Inferior parietal cortex (tissue), 1 donor: ENCODE results near the gene KCNQ4.
A peak's percentile ranks its signal among the peaks of the same experiment; 100 is the strongest.

Source experiments
- DNase-seq: peaks from one replicate; pipeline ENCODE4 v3.0.0-alpha.2; 2016; ENCODE audit errors: extremely low spot score

KCNQ4 gene

GRCh38 chr1:40754201-40754600 is 29.4 kb upstream of the KCNQ4 start:
- DNase-seq = no peak

GRCh38 chr1:40755067-40755466 is 28.5 kb upstream of the KCNQ4 start:
- DNase-seq = no peak

- DNase-seq = no peak
These were observed 27.1 kb upstream of the KCNQ4 start for GRCh38 chr1:40756523-40756922.

GRCh38 chr1:40757084-40757483 is 26.5 kb upstream of the KCNQ4 start:
- no peak for DNase-seq

- no peak for DNase-seq
These were observed 25.6 kb upstream of the KCNQ4 start for GRCh38 chr1:40758004-40758403.

GRCh38 chr1:40758578-40759343 is 24.8 kb upstream of the KCNQ4 start:
- no peak for DNase-seq

- no peak for DNase-seq
These were observed 22.6 kb upstream of the KCNQ4 start for GRCh38 chr1:40760984-40761383.

GRCh38 chr1:40762144-40762923 is 21.3 kb upstream of the KCNQ4 start:
- no peak for DNase-seq

GRCh38 chr1:40763742-40764532 is 19.6 kb upstream of the KCNQ4 start:
- no peak for DNase-seq

GRCh38 chr1:40764981-40765380 is 18.6 kb upstream of the KCNQ4 start:
- DNase-seq = no peak

- DNase-seq = no peak
These were observed 17.6 kb upstream of the KCNQ4 start for GRCh38 chr1:40766017-40766416.

- no peak for DNase-seq
These were observed 17.0 kb upstream of the KCNQ4 start for GRCh38 chr1:40766560-40766959.

- no peak for DNase-seq
These were observed 15.2 kb upstream of the KCNQ4 start for GRCh38 chr1:40768146-40768990.

- no peak for DNase-seq
These were observed 13.8 kb upstream of the KCNQ4 start for GRCh38 chr1:40769815-40770214.

GRCh38 chr1:40770296-40771070 is 13.1 kb upstream of the KCNQ4 start:
- no peak for DNase-seq

- DNase-seq = no peak
These were observed 11.2 kb upstream of the KCNQ4 start for GRCh38 chr1:40772146-40772955.

- no peak for DNase-seq
These were observed 9.8 kb upstream of the KCNQ4 start for GRCh38 chr1:40773748-40774265.

- peak; percentile 46 for DNase-seq
These were observed 9.2 kb upstream of the KCNQ4 start for GRCh38 chr1:40774266-40774998.
